SK-N-SH treated with all-trans-retinoic acid at 6 μM for 48 hours (cell line): Measurements from ENCODE around the gene C20orf141.

ENCODE experiments used
- ARNTL ChIP-seq: fragments of 450-650 bp; formaldehyde crosslinking; IDR thresholded peaks from 2 replicates; pipeline ENCODE4 v1.5.0; 2020; ENCODE audit warnings: low read depth, mild to moderate bottlenecking, moderate library complexity, borderline replicate concordance
- BACH2 ChIP-seq: fragments of 250-450 bp; sonication (Bioruptor Pico); IDR thresholded peaks from 2 replicates; pipeline ENCODE4 v1.9.0; 2021; ENCODE audit warnings: mild to moderate bottlenecking, borderline replicate concordance
- CREB5 ChIP-seq: fragments of 250-450 bp; sonication (Bioruptor Pico); IDR thresholded peaks from 2 replicates; pipeline ENCODE4 v1.5.1; 2020; ENCODE audit warnings: low read depth, mild to moderate bottlenecking, moderate library complexity
- CSDC2 ChIP-seq: fragments of 250-450 bp; sonication (Bioruptor Pico); IDR thresholded peaks from 2 replicates; pipeline ENCODE4 v1.5.0; 2020; ENCODE audit warnings: mild to moderate bottlenecking, moderate library complexity
- CSRNP3 ChIP-seq: fragments of 250-450 bp; sonication (Bioruptor Pico); IDR thresholded peaks from 2 replicates; pipeline ENCODE4 v1.5.1; 2021; ENCODE audit warnings: mild to moderate bottlenecking, moderate library complexity
- ESRRG ChIP-seq: fragments of 250-450 bp; sonication (Bioruptor Pico); IDR thresholded peaks from 2 replicates; pipeline ENCODE4 v1.6.1; 2021; ENCODE audit warnings: mild to moderate bottlenecking
- GLIS3 ChIP-seq: fragments of 250-450 bp; sonication (Bioruptor Pico); IDR thresholded peaks from 2 replicates; pipeline ENCODE4 v1.5.0; 2020; ENCODE audit warnings: mild to moderate bottlenecking, moderate library complexity
- OSR1 ChIP-seq: fragments of 250-450 bp; sonication (Bioruptor Pico); IDR thresholded peaks from 2 replicates; pipeline ENCODE4 v1.8.0; 2022; ENCODE audit warnings: moderate library complexity, mild to moderate bottlenecking, inconsistent platforms
- PATZ1 ChIP-seq: fragments of 250-450 bp; sonication (Bioruptor Pico); IDR thresholded peaks from 2 replicates; pipeline ENCODE4 v1.8.0; 2020; ENCODE audit warnings: mild to moderate bottlenecking, moderate library complexity, borderline replicate concordance
- SNAI2 ChIP-seq: fragments of 250-450 bp; sonication (Bioruptor Pico); IDR thresholded peaks from 2 replicates; pipeline ENCODE4 v1.5.0; 2020; ENCODE audit warnings: mild to moderate bottlenecking, moderate library complexity
- TOX ChIP-seq: fragments of 250-450 bp; sonication (Bioruptor Pico); IDR thresholded peaks from 2 replicates; pipeline ENCODE4 v1.8.0; 2021; ENCODE audit warnings: mild to moderate bottlenecking, moderate library complexity, borderline replicate concordance
- TSHZ2 ChIP-seq: fragments of 250-450 bp; sonication (Bioruptor Pico); IDR thresholded peaks from 2 replicates; pipeline ENCODE4 v1.5.0; 2020; ENCODE audit warnings: mild to moderate bottlenecking, moderate library complexity
- ZFP3 ChIP-seq: fragments of 250-450 bp; sonication (Bioruptor Pico); IDR thresholded peaks from 2 replicates; pipeline ENCODE4 v1.5.0; 2020; ENCODE audit warnings: mild to moderate bottlenecking, moderate library complexity
- ZFP30 ChIP-seq: fragments of 450-650 bp; formaldehyde crosslinking; IDR thresholded peaks from 2 replicates; pipeline ENCODE4 v1.5.0; 2022; ENCODE audit warnings: mild to moderate bottlenecking, moderate library complexity

- TF ChIP-seq OSR1 (CRISPR knock-in tag) (no peak), BACH2 (CRISPR knock-in tag) (no peak), ZFP3 (CRISPR knock-in tag) (no peak), SNAI2 (CRISPR knock-in tag) (no peak), PATZ1 (CRISPR knock-in tag) (no peak), ESRRG (CRISPR knock-in tag) (no peak), TSHZ2 (CRISPR knock-in tag) (no peak), CSRNP3 (CRISPR knock-in tag) (no peak), ARNTL (CRISPR knock-in tag) (no peak), ZFP30 (CRISPR knock-in tag) (no peak), CSDC2 (CRISPR knock-in tag) (no peak), TOX (CRISPR knock-in tag) (no peak), GLIS3 (CRISPR knock-in tag) (no peak), CREB5 (no peak)
Observed at GRCh38 chr20:2767768-2768631, 46.8 kb upstream of the C20orf141 start.
